Uterus (tissue), 4 donors: ENCODE data around the gene PRR23E. TPM values are rescaled to one million over a fixed set of nuclear protein-coding genes. Genes with fewer than 3 reads are reported as not detected.

Experiments
- DNase-seq, 2 donors: peaks; one replicate each; pipeline ENCODE4 v3.0.0-alpha.2; 2019 to 2020
- H3K27ac ChIP-seq, 2 donors: fragments of 200-600 bp; sonication (generic); 1 replicate in 1 of 2; 2 replicates in 1 of 2; pipeline ENCODE4 v1.5.1; 2016 to 2018
- H3K27me3 ChIP-seq, 2 donors: fragments of 200-600 bp; sonication (generic); one replicate each; pipeline ENCODE4 v1.5.1; 2018 to 2019; ENCODE audit warnings: control low read depth in 1 of 2
- H3K36me3 ChIP-seq, 2 donors: fragments of 200-600 bp; sonication (generic); one replicate each; pipeline ENCODE4 v1.5.1; 2019; ENCODE audit warnings: control low read depth in 1 of 2
- H3K4me1 ChIP-seq, 2 donors: fragments of 200-600 bp; sonication (generic); one replicate each; pipeline ENCODE4 v1.5.1; 2018 to 2019; ENCODE audit warnings: control low read depth in 1 of 2
- H3K4me3 ChIP-seq, 2 donors: fragments of 200-600 bp; sonication (generic); 1 replicate in 1 of 2; 2 replicates in 1 of 2; pipeline ENCODE4 v1.5.1; 2018 to 2019; ENCODE audit warnings: mild to moderate bottlenecking in 1 of 2
- H3K9me3 ChIP-seq, 2 donors: fragments of 200-600 bp; sonication (generic); one replicate each; pipeline ENCODE4 v1.5.1; 2019; ENCODE audit warnings: control low read depth in 1 of 2
- CTCF ChIP-seq, 4 experiments: fragments of 200-600 bp in 2 of 4; fragments of 450-650 bp in 2 of 4; sonication (generic) in 2 of 4; IDR thresholded peaks; one replicate each; pipeline ENCODE4 v1.5.1; 2016 to 2019; ENCODE audit warnings: antibody characterized with exemption in 4 of 4, mild to moderate bottlenecking in 2 of 4, moderate library complexity in 1 of 4
- POLR2A ChIP-seq, 2 donors: fragments of 450-650 bp; IDR thresholded peaks; one replicate each; pipeline ENCODE4 v1.6.1; 2016; ENCODE audit warnings: antibody characterized with exemption in 2 of 2, mild to moderate bottlenecking in 1 of 2, moderate library complexity in 1 of 2
- intact Hi-C: fragments of 100-400 bp; cut with DNase I; formaldehyde crosslinking; loops from one replicate; pipeline ENCODE4 v1.15.1; 2023; ENCODE audit warnings: low total_unique reads
- total RNA-seq, 4 donors: library from RNA; depleted of rRNA in 3 of 4; stranded (reverse); fragments of >200 nt in 3 of 4; gene quantifications; one replicate each; pipeline versions ENCODE4 v1.1.0 to v1.2.4, GENCODE V29; 2014 to 2023
- donor health status: DM: yes; HTN: yes; CAD: no.

Gene PRR23E
- total RNA-seq, 4 donors from 2014 or later, result not detected

- Histone ChIP-seq H3K4me1 (no peaks in the 10 kb centered on the region), H3K9me3 (no peaks in the 10 kb centered on the region), H3K36me3 (no peaks in the 10 kb centered on the region), H3K4me3 (no peak overlapping the region), H3K27me3 (no peaks in the 10 kb centered on the region), H3K27ac (no peak overlapping the region)
- no peak for DNase-seq
- intact Hi-C loops, result no loop called here
- TF ChIP-seq POLR2A (IDR thresholded peaks at IDR 0.05) (no peak), CTCF (IDR thresholded peaks at IDR 0.05) (no peak)
These were observed 34.2 kb upstream of the PRR23E start for GRCh38 chr3:127158614-127159229.

- no peaks in the 10 kb centered on the region for H3K9me3 ChIP-seq
- no peaks in the 10 kb centered on the region for H3K27me3 ChIP-seq
- no peak overlapping the region for H3K4me3 ChIP-seq
- no peaks in the 10 kb centered on the region for H3K4me1 ChIP-seq
- intact Hi-C loops, result no loop called here
- DNase-seq, result no peak
- H3K36me3 ChIP-seq, result no peaks in the 10 kb centered on the region
- no peak overlapping the region for H3K27ac ChIP-seq
- TF ChIP-seq POLR2A (IDR thresholded peaks at IDR 0.05) (no peak), CTCF (IDR thresholded peaks at IDR 0.05) (no peak)
These were observed 33.4 kb upstream of the PRR23E start for GRCh38 chr3:127159543-127159942.

- no peaks in the 10 kb centered on the region for H3K9me3 ChIP-seq
- no peak overlapping the region for H3K4me3 ChIP-seq
- no peak for TF ChIP-seq CTCF (IDR thresholded peaks at IDR 0.05)
- no peak for TF ChIP-seq POLR2A (IDR thresholded peaks at IDR 0.05)
These were observed 31.7 kb upstream of the PRR23E start for GRCh38 chr3:127161236-127161635.

GRCh38 chr3:127161973-127162579 is 30.9 kb upstream of the PRR23E start:
- H3K4me1 ChIP-seq, result no peaks in the 10 kb centered on the region
- no peak for DNase-seq

More at GRCh38 chr3:127161236-127161635, 31.7 kb upstream of the PRR23E start:
- no peaks in the 10 kb centered on the region for H3K4me1 ChIP-seq
- H3K36me3 ChIP-seq, result no peaks in the 10 kb centered on the region
- H3K27ac ChIP-seq, result no peak overlapping the region
- no peaks in the 10 kb centered on the region for H3K27me3 ChIP-seq
- intact Hi-C loops, result no loop called here
- DNase-seq, result no peak

More at GRCh38 chr3:127161973-127162579, 30.9 kb upstream of the PRR23E start:
- TF ChIP-seq CTCF (IDR thresholded peaks at IDR 0.05) (no peak), POLR2A (IDR thresholded peaks at IDR 0.05) (no peak)
- no peaks in the 10 kb centered on the region for H3K27me3 ChIP-seq
- no peaks in the 10 kb centered on the region for H3K36me3 ChIP-seq
- intact Hi-C loops, result no loop called here
- no peak overlapping the region for H3K27ac ChIP-seq
- H3K4me3 ChIP-seq, result no peak overlapping the region
- H3K9me3 ChIP-seq, result no peaks in the 10 kb centered on the region
